Islet precursor cell (in vitro differentiated cells): Measurements from ENCODE around the gene ZNF747.
"Not testable (repeated sequence)": the region's sequence is repeated elsewhere in the genome, so short reads cannot be mapped to it uniquely, and the experiment has no call there.

Experiments used
- DNase-seq: peaks from one replicate; pipeline ENCODE4 v3.0.0-alpha.2; 2018

Gene ZNF747

GRCh38 chr16:30557707-30557956 is 23.0 kb upstream of the ZNF747 start:
- DNase-seq: no peak

- DNase-seq: no peak
These were observed 21.4 kb upstream of the ZNF747 start for GRCh38 chr16:30556125-30556473.

- DNase-seq: no peak
These were observed 20.9 kb upstream of the ZNF747 start for GRCh38 chr16:30555315-30556124.

- DNase-seq: no peak
These were observed 20.1 kb upstream of the ZNF747 start for GRCh38 chr16:30554557-30555314.

GRCh38 chr16:30553393-30553899 is 18.8 kb upstream of the ZNF747 start:
- DNase-seq: no peak

GRCh38 chr16:30552956-30553355 is 18.3 kb upstream of the ZNF747 start:
- DNase-seq: no peak

- DNase-seq: peak; percentile 77
These were observed 17.1 kb upstream of the ZNF747 start for GRCh38 chr16:30551781-30552180.

GRCh38 chr16:30548416-30549253 is 14.0 kb upstream of the ZNF747 start:
- DNase-seq: no peak

- no peak for DNase-seq
These were observed 11.5 kb upstream of the ZNF747 start for GRCh38 chr16:30546115-30546514.

GRCh38 chr16:30543067-30543466 is 8.4 kb upstream of the ZNF747 start:
- DNase-seq: no peak

- no peak for DNase-seq
These were observed 7.1 kb upstream of the ZNF747 start for GRCh38 chr16:30541502-30542329.

- DNase-seq: not testable (repeated sequence)
These were observed 6.3 kb upstream of the ZNF747 start for GRCh38 chr16:30540916-30541464.

GRCh38 chr16:30539986-30540526 is 5.4 kb upstream of the ZNF747 start:
- DNase-seq: not testable (repeated sequence)

GRCh38 chr16:30539000-30539964 is 4.6 kb upstream of the ZNF747 start:
- DNase-seq: no peak

- DNase-seq: not testable (repeated sequence)
These were observed 1.9 kb upstream of the ZNF747 start for GRCh38 chr16:30536391-30537024.

- DNase-seq: peak; percentile 89
These were observed 1.1 kb upstream of the ZNF747 start for GRCh38 chr16:30535777-30536190.

- no peak for DNase-seq
These were observed 583 bp upstream of the ZNF747 start for GRCh38 chr16:30535106-30535776.

GRCh38 chr16:30533748-30534367 is 800 bp downstream of the ZNF747 start:
- DNase-seq: no peak

GRCh38 chr16:30533146-30533522 is 1.5 kb downstream of the ZNF747 start:
- no peak for DNase-seq
